HEK293 (cell line): ENCODE measurements around the gene MAP3K5.

ENCODE experiments used
- CTCF ChIA-PET: fragments of 350-600 bp; formaldehyde crosslinking; extraction: SDS; loops from one replicate; lab custom pipeline; 2021; ENCODE audit warnings: antibody characterized with exemption; lab: Yijun Ruan, JAX
- POLR2A ChIA-PET: fragments of 300-600 bp; formaldehyde crosslinking; extraction: SDS; loops from one replicate; lab custom pipeline; 2020; ENCODE audit warnings: antibody characterized with exemption, inconsistent platforms; lab: Yijun Ruan, JAX
- H3K27ac ChIP-seq: fragments of 200-500 bp; sonication (Bioruptor generic); 2 replicates; pipeline ENCODE4 v1.5.1; 2014; ENCODE audit warnings: low read depth, low read length, control low read depth, inconsistent platforms; ENCODE audit errors: extremely low read depth
- H3K36me3 ChIP-seq, 2 experiments: fragments of 200-500 bp in 1 of 2; sonication (Bioruptor generic) in 1 of 2; 1 replicate in 1 of 2; 2 replicates in 1 of 2; pipeline ENCODE4 v1.5.1; 2014 to 2017; ENCODE audit warnings: inconsistent platforms in 2 of 2, low read length in 2 of 2; ENCODE audit not compliant: control insufficient read depth in 2 of 2, insufficient read depth in 1 of 2
- H3K4me1 ChIP-seq: fragments of 200-500 bp; sonication (Bioruptor generic); 2 replicates; pipeline ENCODE4 v1.5.1; 2014; ENCODE audit warnings: mild to moderate bottlenecking, low read length, inconsistent platforms; ENCODE audit not compliant: control insufficient read depth, insufficient read depth
- H3K4me3 ChIP-seq: 2 replicates; pipeline ENCODE4 v1.5.1; 2011; ENCODE audit warnings: low read depth, mild to moderate bottlenecking, control low read depth, low read length, moderate library complexity
- H3K9me3 ChIP-seq: fragments of 200-500 bp; sonication (Bioruptor generic); 2 replicates; pipeline ENCODE4 v1.5.1; 2014; ENCODE audit warnings: low read depth, low read length, inconsistent platforms; ENCODE audit not compliant: control insufficient read depth, insufficient read depth
- KLF9 ChIP-seq: fragments of 450-650 bp; formaldehyde crosslinking; IDR thresholded peaks from 2 replicates; pipeline ENCODE4 v1.5.1; 2016; ENCODE audit warnings: missing biosample characterization, missing genetic modification characterization, low read depth
- PRDM1 ChIP-seq: fragments of 450-650 bp; formaldehyde crosslinking; IDR thresholded peaks from 2 replicates; pipeline ENCODE4; 2016; ENCODE audit warnings: missing biosample characterization, missing genetic modification characterization
- SP3 ChIP-seq: fragments of 450-650 bp; formaldehyde crosslinking; IDR thresholded peaks from 2 replicates; pipeline ENCODE4 v1.5.1; 2016; ENCODE audit warnings: missing biosample characterization, missing genetic modification characterization
- ZBTB17 ChIP-seq: fragments of 450-650 bp; formaldehyde crosslinking; IDR thresholded peaks from 2 replicates; pipeline ENCODE4 v1.5.1; 2016; ENCODE audit warnings: missing biosample characterization, missing genetic modification characterization
- ZFHX2 ChIP-seq: fragments of 450-650 bp; formaldehyde crosslinking; conservative IDR thresholded peaks from 2 replicates; pipeline ENCODE4 v1.5.1; 2016; ENCODE audit warnings: missing biosample characterization, missing genetic modification characterization
- ZFP37 ChIP-seq: fragments of 450-650 bp; formaldehyde crosslinking; IDR thresholded peaks from 2 replicates; pipeline ENCODE4 v1.5.1; 2016; ENCODE audit warnings: missing biosample characterization, missing genetic modification characterization
- ZFP69B ChIP-seq: fragments of 450-650 bp; formaldehyde crosslinking; IDR thresholded peaks from 2 replicates; pipeline ENCODE4 v1.5.1; 2016; ENCODE audit warnings: missing biosample characterization, missing genetic modification characterization
- ZIC2 ChIP-seq: fragments of 450-650 bp; formaldehyde crosslinking; IDR thresholded peaks from 2 replicates; pipeline ENCODE4 v1.5.1; 2016; ENCODE audit warnings: missing biosample characterization, missing genetic modification characterization
- ZNF10 ChIP-seq: fragments of 450-650 bp; formaldehyde crosslinking; IDR thresholded peaks from 2 replicates; pipeline ENCODE4 v1.5.1; 2017; ENCODE audit warnings: missing biosample characterization, missing genetic modification characterization
- ZNF140 ChIP-seq: fragments of 450-650 bp; formaldehyde crosslinking; IDR thresholded peaks from 2 replicates; pipeline ENCODE4 v1.5.1; 2016; ENCODE audit warnings: missing biosample characterization, missing genetic modification characterization
- ZNF549 ChIP-seq: fragments of 450-650 bp; IDR thresholded peaks from 2 replicates; pipeline ENCODE4 v1.5.1; 2018; ENCODE audit warnings: missing biosample characterization, missing genetic modification characterization, mild to moderate bottlenecking, inconsistent platforms, moderate library complexity
- ZNF561 ChIP-seq: fragments of 450-650 bp; IDR thresholded peaks from 2 replicates; pipeline ENCODE4 v1.5.1; 2018; ENCODE audit warnings: missing biosample characterization, missing genetic modification characterization, borderline replicate concordance
- ZNF596 ChIP-seq: fragments of 450-650 bp; IDR thresholded peaks from 2 replicates; pipeline ENCODE4 v1.5.0; 2018; ENCODE audit warnings: missing biosample characterization, mild to moderate bottlenecking, missing genetic modification characterization, moderate library complexity
- ZNF660 ChIP-seq: fragments of 450-650 bp; IDR thresholded peaks from 2 replicates; pipeline ENCODE4 v1.5.1; 2018; ENCODE audit warnings: missing biosample characterization, mild to moderate bottlenecking, missing genetic modification characterization
- ZNF76 ChIP-seq: fragments of 450-650 bp; formaldehyde crosslinking; IDR thresholded peaks from 2 replicates; pipeline ENCODE4; 2016; ENCODE audit warnings: low read depth, missing biosample characterization, missing genetic modification characterization, borderline replicate concordance
- TF ChIP-seq, protein P1 (sequence below): fragments of 450-650 bp; formaldehyde crosslinking; IDR thresholded peaks from 2 replicates; pipeline ENCODE4 v1.5.1; 2016; ENCODE audit warnings: missing biosample characterization, missing genetic modification characterization
- TF ChIP-seq, protein P2 (sequence below): fragments of 450-650 bp; formaldehyde crosslinking; IDR thresholded peaks from 2 replicates; pipeline ENCODE4 v1.5.1; 2016; ENCODE audit warnings: missing biosample characterization, missing genetic modification characterization
- TF ChIP-seq, protein P3 (sequence below): sonication (generic); formaldehyde crosslinking; IDR thresholded peaks from 2 replicates; pipeline ENCODE4 v1.8.1; 2022; ENCODE audit warnings: mild to moderate bottlenecking, moderate library complexity, missing genetic modification reagents

Gene MAP3K5

GRCh38 chr6:136786658-136787057, 5.6 kb downstream of the MAP3K5 start:
- Histone ChIP-seq H3K4me1 (peaks cover 16% of the 10 kb centered on the region), H3K36me3 (no peaks in the 10 kb centered on the region), H3K4me3 (no peak overlapping the region), H3K27ac (no peak overlapping the region), H3K9me3 (no peaks in the 10 kb centered on the region)
- POLR2A ChIA-PET: no interaction called here
- CTCF ChIA-PET: interaction anchor here (0.6 to 7.3 kb wide), 5 partner anchors 84 to 1805 kb away, joined by 3 to 366 read pairs (median 3); no protein-coding TSS in a partner anchor
- no peak for TF ChIP-seq ZNF549 (tag by site-specific recombination)

- H3K27ac ChIP-seq: no peak overlapping the region
- ChIA-PET POLR2A (interaction anchor here (1.5 kb wide), 1 partner anchor 7 kb away, joined by 3 read pairs; the partner anchor contains the start of gene MAP3K5), CTCF (no interaction called here)
- H3K4me3 ChIP-seq: no peak overlapping the region
- H3K4me1 ChIP-seq: peaks cover 9% of the 10 kb centered on the region
- H3K9me3 ChIP-seq: no peaks in the 10 kb centered on the region
- TF ChIP-seq ZIC2 (tag by site-specific recombination): no peak
- TF ChIP-seq KLF9 (tag by site-specific recombination): no peak
- peak; percentile 77 for TF ChIP-seq PRDM1
- no peaks in the 10 kb centered on the region for H3K36me3 ChIP-seq
These were observed 7.1 kb downstream of the MAP3K5 start for GRCh38 chr6:136784910-136785746.

DNA sequence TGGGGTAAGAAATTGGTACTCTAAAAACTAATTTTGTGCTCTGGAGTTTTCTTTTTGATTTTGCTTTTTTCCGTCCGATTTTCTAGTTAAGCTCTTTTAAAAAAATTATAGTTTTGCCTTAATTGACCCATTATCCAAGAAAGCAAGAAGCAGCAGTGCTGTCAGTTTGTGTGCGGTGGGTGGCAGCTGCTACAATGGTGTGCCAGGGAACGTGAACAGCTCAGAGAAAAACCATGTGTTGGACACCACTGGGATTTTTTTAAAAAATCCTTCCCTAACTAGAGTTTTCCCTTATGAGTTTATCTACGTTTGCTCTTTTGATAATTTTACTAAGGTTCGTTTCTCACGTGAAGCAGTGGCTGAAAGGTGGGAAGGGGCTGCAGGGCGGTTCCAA, 8.0 kb downstream of the MAP3K5 start:
- TF ChIP-seq, protein P1, sequence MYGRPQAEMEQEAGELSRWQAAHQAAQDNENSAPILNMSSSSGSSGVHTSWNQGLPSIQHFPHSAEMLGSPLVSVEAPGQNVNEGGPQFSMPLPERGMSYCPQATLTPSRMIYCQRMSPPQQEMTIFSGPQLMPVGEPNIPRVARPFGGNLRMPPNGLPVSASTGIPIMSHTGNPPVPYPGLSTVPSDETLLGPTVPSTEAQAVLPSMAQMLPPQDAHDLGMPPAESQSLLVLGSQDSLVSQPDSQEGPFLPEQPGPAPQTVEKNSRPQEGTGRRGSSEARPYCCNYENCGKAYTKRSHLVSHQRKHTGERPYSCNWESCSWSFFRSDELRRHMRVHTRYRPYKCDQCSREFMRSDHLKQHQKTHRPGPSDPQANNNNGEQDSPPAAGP (tag by site-specific recombination): no peak
- TF ChIP-seq ZNF10 (no peak), ZFP69B (no peak), ZBTB17 (tag by site-specific recombination) (no peak), ZNF660 (no peak)
- Histone ChIP-seq H3K4me3 (no peak overlapping the region), H3K4me1 (peaks cover 13% of the 10 kb centered on the region), H3K9me3 (no peaks in the 10 kb centered on the region), H3K36me3 (no peaks in the 10 kb centered on the region), H3K27ac (no peak overlapping the region)
- ChIA-PET CTCF (interaction anchor here (0.8 kb wide), 1 partner anchor 8 kb away, joined by 5 read pairs; the partner anchor contains the start of gene MAP3K5), POLR2A (interaction anchor here (1.5 kb wide), 1 partner anchor 8 kb away, joined by 3 read pairs; the partner anchor contains the start of gene MAP3K5)

- no peak overlapping the region for H3K27ac ChIP-seq
- CTCF ChIA-PET: interaction anchor here (0.7 to 0.8 kb wide), 2 partner anchors 9 to 152 kb away, joined by 3 to 5 read pairs; partner anchors contain the start of gene MAP3K5
- POLR2A ChIA-PET: interaction anchor here (1.5 kb wide), 1 partner anchor 9 kb away, joined by 3 read pairs; the partner anchor contains the start of gene MAP3K5
- no peak for TF ChIP-seq ZFP37 (tag by site-specific recombination)
- TF ChIP-seq ZBTB17 (tag by site-specific recombination): peak; percentile 23; the same call in 1 of the 2 replicates
- peaks cover 13% of the 10 kb centered on the region for H3K4me1 ChIP-seq
- no peaks in the 10 kb centered on the region for H3K36me3 ChIP-seq
- no peak overlapping the region for H3K4me3 ChIP-seq
- H3K9me3 ChIP-seq: no peaks in the 10 kb centered on the region
These were observed 8.6 kb downstream of the MAP3K5 start for GRCh38 chr6:136783495-136784270.

- Histone ChIP-seq H3K9me3 (no peaks in the 10 kb centered on the region), H3K4me1 (peaks cover 11% of the 10 kb centered on the region), H3K27ac (no peak overlapping the region), H3K36me3 (no peaks in the 10 kb centered on the region), H3K4me3 (no peak overlapping the region)
- POLR2A ChIA-PET: no interaction called here
- CTCF ChIA-PET: interaction anchor here (0.7 to 1.8 kb wide), 2 partner anchors 9 to 152 kb away, joined by 3 to 8 read pairs; partner anchors contain the start of gene MAP3K5
- TF ChIP-seq, protein P2, sequence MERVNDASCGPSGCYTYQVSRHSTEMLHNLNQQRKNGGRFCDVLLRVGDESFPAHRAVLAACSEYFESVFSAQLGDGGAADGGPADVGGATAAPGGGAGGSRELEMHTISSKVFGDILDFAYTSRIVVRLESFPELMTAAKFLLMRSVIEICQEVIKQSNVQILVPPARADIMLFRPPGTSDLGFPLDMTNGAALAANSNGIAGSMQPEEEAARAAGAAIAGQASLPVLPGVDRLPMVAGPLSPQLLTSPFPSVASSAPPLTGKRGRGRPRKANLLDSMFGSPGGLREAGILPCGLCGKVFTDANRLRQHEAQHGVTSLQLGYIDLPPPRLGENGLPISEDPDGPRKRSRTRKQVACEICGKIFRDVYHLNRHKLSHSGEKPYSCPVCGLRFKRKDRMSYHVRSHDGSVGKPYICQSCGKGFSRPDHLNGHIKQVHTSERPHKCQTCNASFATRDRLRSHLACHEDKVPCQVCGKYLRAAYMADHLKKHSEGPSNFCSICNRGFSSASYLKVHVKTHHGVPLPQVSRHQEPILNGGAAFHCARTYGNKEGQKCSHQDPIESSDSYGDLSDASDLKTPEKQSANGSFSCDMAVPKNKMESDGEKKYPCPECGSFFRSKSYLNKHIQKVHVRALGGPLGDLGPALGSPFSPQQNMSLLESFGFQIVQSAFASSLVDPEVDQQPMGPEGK (tag by site-specific recombination): no peak
- TF ChIP-seq, protein P3, sequence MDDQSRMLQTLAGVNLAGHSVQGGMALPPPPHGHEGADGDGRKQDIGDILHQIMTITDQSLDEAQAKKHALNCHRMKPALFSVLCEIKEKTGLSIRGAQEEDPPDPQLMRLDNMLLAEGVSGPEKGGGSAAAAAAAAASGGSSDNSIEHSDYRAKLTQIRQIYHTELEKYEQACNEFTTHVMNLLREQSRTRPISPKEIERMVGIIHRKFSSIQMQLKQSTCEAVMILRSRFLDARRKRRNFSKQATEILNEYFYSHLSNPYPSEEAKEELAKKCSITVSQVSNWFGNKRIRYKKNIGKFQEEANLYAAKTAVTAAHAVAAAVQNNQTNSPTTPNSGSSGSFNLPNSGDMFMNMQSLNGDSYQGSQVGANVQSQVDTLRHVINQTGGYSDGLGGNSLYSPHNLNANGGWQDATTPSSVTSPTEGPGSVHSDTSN: no peak
- no peak for TF ChIP-seq ZNF140
- no peak for TF ChIP-seq ZNF660
- no peak for TF ChIP-seq ZNF76
- no peak for TF ChIP-seq ZFHX2 (tag by site-specific recombination)
- TF ChIP-seq ZNF596: no peak
- no peak for TF ChIP-seq SP3 (tag by site-specific recombination)
- no peak for TF ChIP-seq ZNF561 (tag by site-specific recombination)
These were observed 9.3 kb downstream of the MAP3K5 start for GRCh38 chr6:136783021-136783420.
